ENCODE data around the gene RET.

The RET gene

DNA sequence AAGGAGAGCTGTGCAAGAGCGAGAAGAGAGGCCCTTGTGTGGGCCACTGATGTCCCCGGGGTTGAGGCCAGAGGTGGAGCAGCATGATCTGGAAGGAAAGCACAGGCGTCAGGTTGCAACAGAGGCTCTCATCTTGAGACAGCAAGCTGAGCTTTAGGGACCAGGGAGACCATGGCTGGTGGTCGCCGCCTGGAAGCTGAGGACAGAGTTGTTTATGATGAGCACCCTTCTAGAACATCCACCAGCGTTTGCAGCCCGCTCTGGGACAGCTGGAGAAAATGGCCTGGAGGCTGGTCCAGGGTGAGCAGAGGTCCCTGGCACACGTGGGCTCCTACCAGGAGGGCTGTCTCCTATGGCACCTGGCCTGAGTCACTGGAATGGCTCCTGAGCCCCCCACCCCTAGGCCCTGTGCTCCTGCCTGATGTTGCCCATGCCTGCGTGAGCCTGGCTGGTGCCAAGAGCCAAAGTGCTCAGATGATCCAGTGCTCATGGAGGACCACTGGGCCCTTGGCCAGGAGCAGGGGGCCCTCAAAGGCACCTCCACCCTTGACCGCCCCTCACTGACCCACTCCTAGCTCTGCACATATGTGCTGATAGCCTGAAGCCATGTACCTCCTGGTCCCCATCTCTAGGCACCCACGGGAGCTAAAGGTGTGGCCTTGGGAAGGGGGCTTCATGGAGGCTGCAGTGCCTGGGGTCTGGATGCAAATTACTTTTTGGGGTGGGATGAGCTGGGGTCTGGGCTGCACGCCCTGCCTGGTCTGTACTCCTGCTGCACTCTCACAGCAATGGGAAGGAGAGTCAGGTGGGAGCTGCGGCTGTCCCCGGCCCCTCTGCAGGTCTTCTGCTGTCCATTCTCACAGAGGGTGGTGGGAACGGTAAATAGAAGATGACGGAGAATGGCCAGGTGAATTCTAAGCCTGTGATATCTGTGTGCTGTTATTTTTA, 40.1 kb upstream of the RET start:
- no peaks in the 10 kb centered on the region for H3K27me3 ChIP-seq (ENCODE audit: control insufficient read depth, low read length)
- H3K4me1 ChIP-seq (ENCODE audit: control insufficient read depth, low read length): no peaks in the 10 kb centered on the region
- peaks cover 6% of the 10 kb centered on the region; the same call in 1 of the 2 replicates for H3K9me3 ChIP-seq (ENCODE audit: control insufficient read depth, insufficient read depth, low read length)
- no peaks in the 10 kb centered on the region for H4K20me1 ChIP-seq (ENCODE audit: control insufficient read depth, insufficient read depth, low read depth, low read length)
- H3K79me2 ChIP-seq (ENCODE audit: control insufficient read depth, low read length): no peaks in the 10 kb centered on the region
- TF ChIP-seq EZH2phosphoT487 (IDR thresholded peaks at IDR 0.05; ENCODE audit: borderline replicate concordance, low read length): no peak
- TF ChIP-seq, protein P1, sequence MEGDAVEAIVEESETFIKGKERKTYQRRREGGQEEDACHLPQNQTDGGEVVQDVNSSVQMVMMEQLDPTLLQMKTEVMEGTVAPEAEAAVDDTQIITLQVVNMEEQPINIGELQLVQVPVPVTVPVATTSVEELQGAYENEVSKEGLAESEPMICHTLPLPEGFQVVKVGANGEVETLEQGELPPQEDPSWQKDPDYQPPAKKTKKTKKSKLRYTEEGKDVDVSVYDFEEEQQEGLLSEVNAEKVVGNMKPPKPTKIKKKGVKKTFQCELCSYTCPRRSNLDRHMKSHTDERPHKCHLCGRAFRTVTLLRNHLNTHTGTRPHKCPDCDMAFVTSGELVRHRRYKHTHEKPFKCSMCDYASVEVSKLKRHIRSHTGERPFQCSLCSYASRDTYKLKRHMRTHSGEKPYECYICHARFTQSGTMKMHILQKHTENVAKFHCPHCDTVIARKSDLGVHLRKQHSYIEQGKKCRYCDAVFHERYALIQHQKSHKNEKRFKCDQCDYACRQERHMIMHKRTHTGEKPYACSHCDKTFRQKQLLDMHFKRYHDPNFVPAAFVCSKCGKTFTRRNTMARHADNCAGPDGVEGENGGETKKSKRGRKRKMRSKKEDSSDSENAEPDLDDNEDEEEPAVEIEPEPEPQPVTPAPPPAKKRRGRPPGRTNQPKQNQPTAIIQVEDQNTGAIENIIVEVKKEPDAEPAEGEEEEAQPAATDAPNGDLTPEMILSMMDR (IDR thresholded peaks at IDR 0.05; ENCODE audit: low read depth, low read length, poor library complexity, severe bottlenecking): no peak
- no peaks in the 10 kb centered on the region for H3K36me3 ChIP-seq (ENCODE audit: control insufficient read depth, low read length)
- H3K4me2 ChIP-seq (ENCODE audit: low read length): no peak overlapping the region
- no peak overlapping the region for H3K4me3 ChIP-seq (ENCODE audit: low read length)
- no peaks in the 10 kb centered on the region for H3K9me2 ChIP-seq (replicated peaks; ENCODE audit: control insufficient read depth, low read length)
- no peak overlapping the region for H3K27ac ChIP-seq (ENCODE audit: low read depth, low read length)
- H3F3A ChIP-seq (ENCODE audit: control insufficient read depth, insufficient read depth): no peaks in the 10 kb centered on the region

DNA sequence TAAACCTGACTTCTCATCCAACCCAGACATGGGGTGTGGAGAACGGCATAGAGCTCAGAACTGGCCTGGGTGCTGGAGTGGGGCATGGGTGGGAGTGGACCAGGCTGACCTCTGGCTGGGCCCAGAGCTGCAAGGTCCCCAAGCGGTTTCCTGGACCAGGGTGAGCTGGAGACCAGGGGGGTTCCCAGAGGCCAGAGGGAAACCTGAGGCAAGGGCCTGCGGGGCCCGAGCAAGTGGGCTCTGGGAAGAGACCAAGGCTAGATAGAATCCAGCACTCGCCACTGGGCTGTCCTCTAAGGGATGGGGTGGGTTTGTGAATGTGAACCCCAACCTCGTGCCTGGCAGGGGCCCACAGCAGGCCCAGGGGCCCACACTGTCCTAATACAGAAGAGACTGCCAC, 39.4 kb upstream of the RET start:
- Histone ChIP-seq H3K9me2 (replicated peaks; ENCODE audit: control insufficient read depth, low read length) (no peaks in the 10 kb centered on the region), H3K27ac (ENCODE audit: low read depth, low read length) (no peak overlapping the region), H3K4me3 (ENCODE audit: low read length) (no peak overlapping the region), H3K4me2 (ENCODE audit: low read length) (no peak overlapping the region), H3K9me3 (ENCODE audit: control insufficient read depth, insufficient read depth, low read length) (peaks cover 6% of the 10 kb centered on the region; the same call in 1 of the 2 replicates), H3K27me3 (ENCODE audit: control insufficient read depth, low read length) (no peaks in the 10 kb centered on the region), H3K36me3 (ENCODE audit: control insufficient read depth, low read length) (no peaks in the 10 kb centered on the region), H3K79me2 (ENCODE audit: control insufficient read depth, low read length) (no peaks in the 10 kb centered on the region), H3F3A (ENCODE audit: control insufficient read depth, insufficient read depth) (no peaks in the 10 kb centered on the region), H4K20me1 (ENCODE audit: control insufficient read depth, insufficient read depth, low read depth, low read length) (no peaks in the 10 kb centered on the region), H3K4me1 (ENCODE audit: control insufficient read depth, low read length) (no peaks in the 10 kb centered on the region)
- TF ChIP-seq, protein P1 (IDR thresholded peaks at IDR 0.05; ENCODE audit: low read depth, low read length, poor library complexity, severe bottlenecking): no peak
- TF ChIP-seq EZH2phosphoT487 (IDR thresholded peaks at IDR 0.05; ENCODE audit: borderline replicate concordance, low read length): no peak

DNA sequence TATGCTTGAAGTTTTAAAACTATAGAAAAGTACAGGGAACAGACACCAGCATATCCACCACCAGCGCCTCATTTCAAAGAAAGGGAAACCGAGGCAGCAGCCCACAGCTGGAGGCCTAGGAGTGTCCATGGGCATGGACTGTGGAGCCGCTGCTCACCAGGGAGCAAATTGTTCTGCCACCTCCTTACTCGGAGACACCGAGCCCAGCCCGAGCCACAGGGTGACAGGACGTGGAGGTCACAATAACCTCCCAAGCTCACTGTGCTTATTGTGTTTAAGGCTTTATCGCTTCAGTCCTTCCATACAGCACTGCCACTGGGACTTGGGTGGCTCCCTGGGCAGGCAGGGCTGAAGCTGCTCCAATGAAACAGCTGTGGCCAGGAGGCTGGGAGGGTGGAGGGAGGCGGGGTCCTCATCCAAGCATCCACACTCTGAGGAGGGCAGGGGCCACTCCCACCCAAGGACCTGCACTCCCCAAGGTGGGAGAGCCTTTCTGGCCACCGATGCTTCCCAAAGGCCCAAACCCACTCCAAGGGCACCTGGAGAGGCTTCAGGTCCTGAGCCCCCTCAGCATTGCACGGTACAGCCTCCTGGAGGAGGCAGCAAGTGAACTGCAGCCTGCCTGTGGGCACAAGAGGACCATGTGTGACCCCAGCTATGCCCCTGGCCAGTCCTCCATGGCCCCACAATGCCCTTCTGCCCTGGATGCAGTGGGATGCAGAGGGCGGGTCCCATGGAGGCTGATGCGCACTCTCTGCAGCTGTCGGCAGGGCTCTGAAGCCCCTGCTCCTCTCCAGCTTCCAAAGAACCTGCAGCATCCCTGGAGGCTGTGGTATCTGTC, 38.7 kb upstream of the RET start:
- Histone ChIP-seq H3K9me2 (replicated peaks; ENCODE audit: control insufficient read depth, low read length) (no peaks in the 10 kb centered on the region), H3K4me3 (ENCODE audit: low read length) (no peak overlapping the region), H3K4me2 (ENCODE audit: low read length) (no peak overlapping the region), H3F3A (ENCODE audit: control insufficient read depth, insufficient read depth) (no peaks in the 10 kb centered on the region), H4K20me1 (ENCODE audit: control insufficient read depth, insufficient read depth, low read depth, low read length) (no peaks in the 10 kb centered on the region), H3K79me2 (ENCODE audit: control insufficient read depth, low read length) (no peaks in the 10 kb centered on the region), H3K27ac (ENCODE audit: low read depth, low read length) (no peak overlapping the region), H3K27me3 (ENCODE audit: control insufficient read depth, low read length) (no peaks in the 10 kb centered on the region), H3K9me3 (ENCODE audit: control insufficient read depth, insufficient read depth, low read length) (peaks cover under 1% of the 10 kb centered on the region; the same call in 1 of the 2 replicates), H3K4me1 (ENCODE audit: control insufficient read depth, low read length) (no peaks in the 10 kb centered on the region), H3K36me3 (ENCODE audit: control insufficient read depth, low read length) (no peaks in the 10 kb centered on the region)
- no peak for TF ChIP-seq EZH2phosphoT487 (IDR thresholded peaks at IDR 0.05; ENCODE audit: borderline replicate concordance, low read length)
- TF ChIP-seq, protein P1 (IDR thresholded peaks at IDR 0.05; ENCODE audit: low read depth, low read length, poor library complexity, severe bottlenecking): no peak

Measured in DOHH2 (cell line).